ENCODE results near the gene TMEM81. TPM values are rescaled to one million over a fixed set of nuclear protein-coding genes. Genes with fewer than 3 reads are reported as not detected.
A peak's percentile ranks its signal among the peaks of the same experiment; 100 is the strongest.

The TMEM81 gene
- total and polyA plus RNA-seq, 2 of the 8 experiments (the other 6 are each of a cell fraction or from before 2014, with no cell fraction given) = 2.1 to 5.9 TPM

GRCh38 chr1:205121660-205122488, 37.6 kb upstream of the TMEM81 start, which contains the start of gene RBBP5 (continued):
- TF ChIP-seq SIN3A (conservative IDR thresholded peaks at IDR 0.05 in 1 of 2, IDR thresholded peaks at IDR 0.05 in 1 of 2; ENCODE audit: low read depth in 1 of 2, low read length in 2 of 2) = peak; percentile 72 to 91; a peak in 2 of 4 replicates
- peak; percentile 80 for TF ChIP-seq SAP30 (IDR thresholded peaks at IDR 0.05; ENCODE audit: insufficient read depth, insufficient replicate concordance, low read length)
- TF ChIP-seq SP4 (IDR thresholded peaks at IDR 0.05; ENCODE audit: low read length) = peak; percentile 100
- TF ChIP-seq CTBP2 (IDR thresholded peaks at IDR 0.05; ENCODE audit: borderline replicate concordance, insufficient read depth, insufficient read length, low read length) = no peak
- TF ChIP-seq RXRA (IDR thresholded peaks at IDR 0.05; ENCODE audit: insufficient read depth, low read depth, low read length) = no peak
- no peak for TF ChIP-seq RNF2 (IDR thresholded peaks at IDR 0.05; ENCODE audit: borderline replicate concordance, low read depth, low read length, missing control alignments, poor library complexity, severe bottlenecking)
- TF ChIP-seq BCL11A (IDR thresholded peaks at IDR 0.05; ENCODE audit: low read depth in 2 of 2, low read length in 2 of 2) = no peak
- peak; percentile 60; the same call in 1 of the 2 replicates for TF ChIP-seq KDM5A (IDR thresholded peaks at IDR 0.05; ENCODE audit: low read length)
- TF ChIP-seq SRF (IDR thresholded peaks at IDR 0.05; ENCODE audit: low read depth, low read length) = peak; percentile 60; the same call in 1 of the 2 replicates
- TF ChIP-seq TEAD4 (IDR thresholded peaks at IDR 0.05; ENCODE audit: low read depth, low read length) = peak; percentile 83
- TF ChIP-seq HDAC2 (IDR thresholded peaks at IDR 0.05; ENCODE audit: borderline replicate concordance in 1 of 2, low read depth in 2 of 2, low read length in 2 of 2) = peak in 1 of 2 experiments; percentile 62; a peak in 1 of 4 replicates
- peak; percentile 55 for TF ChIP-seq RAD21 (IDR thresholded peaks at IDR 0.05 in 1 of 2, conservative IDR thresholded peaks at IDR 0.05 in 1 of 2; ENCODE audit: low read depth in 2 of 2, low read length in 2 of 2)
- peak; percentile 91 for TF ChIP-seq TBP (IDR thresholded peaks at IDR 0.05; ENCODE audit: low read depth, low read length)
- no peak for TF ChIP-seq BRCA1 (IDR thresholded peaks at IDR 0.05; ENCODE audit: low read depth, low read length)
- TF ChIP-seq MAFK (IDR thresholded peaks at IDR 0.05; ENCODE audit: low read depth, low read length) = no peak
- no peak for TF ChIP-seq TCF12 (IDR thresholded peaks at IDR 0.05; ENCODE audit: low read depth, low read length)
- TF ChIP-seq POLR2A (IDR thresholded peaks at IDR 0.05; ENCODE audit: control extremely low read depth in 1 of 2, low read depth in 2 of 2, low read length in 2 of 2) = peak; percentile 80 to 91
- TF ChIP-seq NRF1 (IDR thresholded peaks at IDR 0.05; ENCODE audit: low read depth, low read length) = no peak
- no peak for TF ChIP-seq POU5F1 (IDR thresholded peaks at IDR 0.05; ENCODE audit: low read depth, low read length)
- no peak for TF ChIP-seq CBX8 (IDR thresholded peaks at IDR 0.05; ENCODE audit: borderline replicate concordance, low read depth, low read length)
- no peak for TF ChIP-seq SIRT6 (IDR thresholded peaks at IDR 0.05; ENCODE audit: low read length)
- no peak for TF ChIP-seq CHD1 (IDR thresholded peaks at IDR 0.05; ENCODE audit: low read depth, low read length)
- peak in 1 of 2 experiments; percentile 91; a peak in 1 of 3 replicates for TF ChIP-seq EP300 (IDR thresholded peaks at IDR 0.05; ENCODE audit: borderline replicate concordance in 1 of 2, low read depth in 2 of 2, low read length in 2 of 2)
